TTC549 (cell line): ENCODE results near the gene CYB561A3.

Source experiments
- FAIRE-seq: peaks from 2 replicates; lab custom pipeline; 2012; peaks lifted over from hg19 to GRCh38; lab: Jason Lieb, UNC

The CYB561A3 gene

DNA sequence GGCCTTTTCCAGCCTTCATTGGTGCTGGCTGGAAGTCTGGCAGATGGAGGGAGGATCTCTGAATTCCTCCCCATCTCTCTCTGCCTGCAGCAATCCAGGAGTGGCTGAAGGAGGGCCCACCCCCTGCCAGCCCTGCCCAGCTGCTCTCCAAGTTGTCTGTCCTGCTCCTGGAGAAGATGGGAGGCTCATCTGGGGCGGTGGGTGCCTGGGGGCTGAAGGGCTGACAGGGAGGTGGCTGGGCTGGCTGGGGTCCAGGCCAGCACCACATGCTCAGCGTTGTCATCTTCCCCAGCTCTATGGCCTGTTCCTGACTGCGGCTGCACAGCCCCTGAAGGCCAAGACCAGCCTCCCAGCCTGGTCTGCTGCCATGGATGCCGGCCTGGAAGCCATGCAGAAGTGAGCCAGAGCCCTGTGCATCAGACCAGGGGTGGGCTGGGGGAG lies 16.5 kb downstream of the CYB561A3 start:
- FAIRE-seq: no peak

- no peak for FAIRE-seq
These were observed 17.6 kb downstream of the CYB561A3 start for GRCh38 chr11:61343792-61344745.

GRCh38 chr11:61342207-61342803 lies 19.4 kb downstream of the CYB561A3 start:
- no peak for FAIRE-seq

GRCh38 chr11:61341706-61342105 lies 20.0 kb downstream of the CYB561A3 start:
- no peak for FAIRE-seq

- FAIRE-seq: no peak
These were observed 20.7 kb downstream of the CYB561A3 start for GRCh38 chr11:61340979-61341378.

DNA sequence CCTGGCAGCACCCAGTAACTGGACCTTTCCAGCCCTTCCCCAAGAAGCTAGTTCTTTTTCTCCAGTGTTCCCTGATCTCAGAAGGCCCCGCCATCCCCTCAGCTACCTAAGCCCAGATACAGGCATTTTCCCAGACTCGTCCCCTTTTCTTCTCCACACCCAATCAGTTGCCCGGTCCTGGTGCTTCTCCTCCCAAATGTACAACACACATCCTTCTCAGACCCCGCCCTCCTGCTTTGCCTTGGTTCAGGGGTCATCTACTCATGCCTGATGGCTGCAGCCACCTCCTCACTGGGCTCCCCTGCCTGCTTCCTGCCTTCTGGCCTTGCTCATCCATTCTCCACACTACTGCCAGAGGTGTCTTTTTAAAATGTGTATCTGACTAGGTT lies 22.2 kb downstream of the CYB561A3 start:
- no peak for FAIRE-seq

DNA sequence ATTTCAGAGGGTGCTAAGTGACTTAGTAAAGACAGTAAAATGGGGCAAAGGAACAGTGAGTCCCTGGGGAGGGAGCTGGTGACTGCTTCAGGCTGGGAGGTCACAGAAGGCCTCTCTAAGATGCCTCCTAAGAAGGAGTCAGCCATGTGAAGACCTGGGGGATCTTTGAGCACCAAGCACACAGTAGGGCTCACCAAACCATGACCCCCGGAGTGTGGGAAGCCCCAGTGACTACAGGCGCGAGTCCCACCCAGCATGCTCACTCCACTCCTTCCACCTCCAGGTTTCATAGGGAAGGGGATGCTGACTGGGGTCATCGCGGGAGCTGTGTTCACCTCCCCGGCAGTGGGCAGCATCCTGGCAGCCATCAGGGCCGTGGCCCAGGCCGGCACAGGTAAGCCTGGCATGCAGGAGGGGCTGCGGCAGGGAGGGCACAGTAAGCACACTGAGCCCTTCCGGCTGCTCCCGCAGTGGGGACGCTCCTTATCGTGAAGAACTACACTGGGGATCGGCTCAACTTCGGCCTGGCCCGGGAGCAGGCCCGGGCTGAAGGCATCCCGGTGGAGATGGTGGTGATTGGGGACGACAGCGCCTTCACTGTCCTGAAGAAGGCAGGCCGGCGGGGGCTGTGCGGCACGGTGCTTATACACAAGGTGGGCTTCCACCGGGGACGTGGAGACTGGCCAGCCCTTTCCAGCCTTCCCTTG lies 22.7 kb downstream of the CYB561A3 start:
- FAIRE-seq: no peak

GRCh38 chr11:61337706-61338470 lies 23.8 kb downstream of the CYB561A3 start:
- FAIRE-seq: no peak

GRCh38 chr11:61336171-61336935 lies 25.3 kb downstream of the CYB561A3 start:
- FAIRE-seq: no peak

DNA sequence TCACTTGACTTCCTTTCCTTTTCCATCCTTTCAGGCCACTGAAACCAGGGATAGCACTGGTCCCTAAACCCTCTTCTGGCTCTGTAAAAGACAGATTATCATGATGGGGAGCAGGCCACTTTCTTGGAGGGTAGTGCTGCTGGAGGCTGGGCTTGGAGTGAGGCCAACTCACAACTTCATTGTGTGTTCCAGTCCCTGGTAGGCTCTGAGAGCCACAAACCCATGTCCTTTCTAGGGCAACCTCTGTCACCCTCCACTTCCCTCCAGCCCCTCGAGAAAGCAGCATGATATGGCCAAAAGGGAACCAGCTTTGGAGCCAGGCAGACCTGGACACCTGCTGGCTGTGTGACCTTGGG lies 26.3 kb downstream of the CYB561A3 start:
- FAIRE-seq: no peak

- FAIRE-seq: no peak
These were observed 27.0 kb downstream of the CYB561A3 start for GRCh38 chr11:61334434-61335354.

- no peak for FAIRE-seq
These were observed 27.9 kb downstream of the CYB561A3 start for GRCh38 chr11:61333550-61334433.

DNA sequence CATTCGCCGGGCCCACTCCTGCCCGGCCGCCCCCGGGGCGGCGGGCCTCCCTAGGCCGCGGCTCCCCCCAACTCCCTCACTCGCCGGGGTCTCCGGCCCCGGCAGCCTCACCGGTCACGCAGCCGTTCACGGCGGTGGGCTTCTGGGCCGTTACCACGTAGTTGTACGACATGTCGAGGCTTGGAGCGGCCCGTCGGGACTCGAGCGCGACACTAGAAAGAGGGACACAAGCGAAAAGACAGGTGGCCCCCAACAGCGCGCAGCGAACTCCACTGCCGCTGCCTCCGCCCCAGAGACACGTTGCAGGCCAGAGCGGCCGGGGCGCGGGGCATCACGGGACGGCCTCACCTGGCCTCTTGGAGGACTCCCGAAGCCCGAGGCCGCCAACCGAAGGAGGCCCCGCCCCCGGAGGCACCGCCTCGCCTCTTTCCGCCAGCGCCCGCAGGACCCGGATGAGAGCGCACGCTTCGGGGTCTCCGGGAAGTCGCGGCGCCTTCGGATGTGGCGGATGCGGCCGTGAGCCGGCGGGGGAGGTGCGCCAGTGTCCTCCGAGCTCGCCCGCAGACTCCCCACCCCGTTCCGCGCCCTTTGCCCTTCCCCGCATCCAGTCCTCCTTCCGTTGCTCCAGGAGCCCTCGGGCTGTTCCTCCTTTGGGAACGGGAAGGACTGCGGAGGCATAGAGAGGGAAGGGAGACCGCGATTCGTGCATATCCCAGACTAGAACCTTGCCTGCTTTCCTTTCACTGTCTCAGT lies 28.7 kb downstream of the CYB561A3 start, which contains the start of the genes DDB1 and TKFC:
Gene DDB1, minus strand, starts transcription at position 309 of the 753 bp plus-strand sequence. Its CDS starts 137 bp downstream, at position 172.
Gene TKFC, plus strand, starts transcription at position 432 of the 753 bp plus-strand sequence. CDS start 1,501 bp downstream, outside the sequence.
- FAIRE-seq: no peak

DNA sequence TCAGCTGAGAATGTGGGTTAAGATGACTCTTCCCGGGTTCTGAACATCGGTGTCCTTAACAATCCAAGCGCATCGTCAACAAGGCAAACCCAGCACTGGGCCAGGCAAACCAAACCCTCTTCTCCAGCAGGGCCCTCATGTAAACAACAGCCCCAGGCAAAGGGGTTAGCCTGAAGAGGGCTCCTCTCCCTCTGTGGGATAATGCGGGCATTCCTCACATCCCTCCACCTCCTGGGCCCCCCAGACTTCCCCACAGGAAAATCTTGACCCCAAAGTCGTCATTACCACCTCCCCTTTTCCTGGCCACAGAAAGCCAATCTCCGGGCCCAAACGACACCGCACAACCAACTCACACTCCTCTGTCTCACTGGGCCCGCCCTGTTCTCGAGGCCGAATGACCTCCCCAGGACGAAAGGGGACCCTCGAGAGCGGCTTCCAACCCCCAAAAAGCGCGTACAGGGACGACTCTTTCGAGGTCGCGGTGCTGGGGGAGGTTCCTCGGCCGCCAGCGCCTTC lies 29.3 kb downstream of the CYB561A3 start:
- no peak for FAIRE-seq

- FAIRE-seq: no peak
These were observed 30.0 kb downstream of the CYB561A3 start for GRCh38 chr11:61331651-61332050.

DNA sequence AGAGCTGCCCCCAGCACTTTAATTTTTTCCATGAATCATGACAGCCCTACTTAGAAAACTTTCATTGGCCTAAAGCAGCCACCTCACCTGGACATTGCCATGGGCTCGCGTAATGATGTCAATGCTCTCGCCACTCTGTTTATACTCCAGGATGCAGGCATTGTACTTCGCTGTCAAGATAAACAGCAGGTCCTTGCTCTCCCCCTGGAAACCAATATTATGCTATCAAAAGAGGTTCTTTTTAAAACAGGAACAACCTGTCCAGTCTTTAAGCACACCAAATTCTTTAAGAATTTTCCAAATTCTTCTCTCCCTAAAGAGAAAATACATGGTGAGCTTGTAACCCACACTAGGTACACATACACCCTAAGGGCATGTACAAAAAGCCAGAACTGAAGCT lies 31.8 kb downstream of the CYB561A3 start:
- FAIRE-seq: no peak

- FAIRE-seq: no peak
These were observed 33.3 kb downstream of the CYB561A3 start for GRCh38 chr11:61328351-61328750.

DNA sequence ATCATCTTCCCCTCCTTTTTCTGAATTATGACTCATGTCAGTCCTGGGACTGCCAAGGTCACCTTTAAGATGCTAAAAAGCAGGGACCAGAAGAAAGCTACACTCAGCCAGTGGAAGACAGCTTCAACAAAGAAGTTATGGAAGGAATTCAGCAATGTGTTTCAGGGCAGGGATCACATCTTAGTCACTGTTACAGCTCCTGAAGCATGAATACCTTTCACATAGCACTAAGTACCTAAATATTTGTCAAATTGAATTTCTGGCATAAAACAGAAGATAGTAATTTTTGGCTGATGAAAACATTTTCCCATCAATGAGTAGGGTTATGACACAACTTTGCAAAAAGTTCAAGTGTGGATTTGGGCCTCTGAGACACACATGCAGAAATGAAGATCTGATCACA lies 34.0 kb downstream of the CYB561A3 start:
- no peak for FAIRE-seq
